DOHH2 (cell line): Measurements from ENCODE around the gene CEP131.

Experiments used
- EZH2phosphoT487 ChIP-seq: fragments of 200-600 bp; sonication (generic); IDR thresholded peaks from 2 replicates; pipeline ENCODE4 v1.6.1; 2017; ENCODE audit warnings: borderline replicate concordance, mild to moderate bottlenecking, antibody characterized with exemption, low read length, moderate library complexity, mixed read lengths
- TF ChIP-seq, protein P1 (sequence below): fragments of 200-600 bp; sonication (generic); IDR thresholded peaks from one replicate; pipeline ENCODE4 v1.5.1; 2014; ENCODE audit warnings: antibody characterized with exemption, mild to moderate bottlenecking, low read depth, low read length; ENCODE audit not compliant: poor library complexity, severe bottlenecking

DNA sequence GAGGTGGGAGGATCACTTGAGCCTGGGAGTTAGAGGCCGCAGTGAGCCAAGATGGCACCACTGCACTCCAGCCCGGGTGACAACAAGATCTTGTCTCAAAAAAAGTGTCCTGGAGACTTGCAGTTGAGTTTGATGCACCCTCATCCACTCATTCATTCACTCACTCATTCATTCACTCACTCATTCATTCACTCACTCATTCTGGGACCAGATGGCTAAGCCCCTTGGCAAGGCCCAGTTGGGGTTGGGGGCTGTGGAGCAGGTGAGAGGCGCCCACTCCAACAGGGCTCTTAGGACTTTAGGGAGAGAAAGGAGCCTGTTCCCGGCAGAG is 55.6 kb downstream of the CEP131 start:
- TF ChIP-seq, protein P1, sequence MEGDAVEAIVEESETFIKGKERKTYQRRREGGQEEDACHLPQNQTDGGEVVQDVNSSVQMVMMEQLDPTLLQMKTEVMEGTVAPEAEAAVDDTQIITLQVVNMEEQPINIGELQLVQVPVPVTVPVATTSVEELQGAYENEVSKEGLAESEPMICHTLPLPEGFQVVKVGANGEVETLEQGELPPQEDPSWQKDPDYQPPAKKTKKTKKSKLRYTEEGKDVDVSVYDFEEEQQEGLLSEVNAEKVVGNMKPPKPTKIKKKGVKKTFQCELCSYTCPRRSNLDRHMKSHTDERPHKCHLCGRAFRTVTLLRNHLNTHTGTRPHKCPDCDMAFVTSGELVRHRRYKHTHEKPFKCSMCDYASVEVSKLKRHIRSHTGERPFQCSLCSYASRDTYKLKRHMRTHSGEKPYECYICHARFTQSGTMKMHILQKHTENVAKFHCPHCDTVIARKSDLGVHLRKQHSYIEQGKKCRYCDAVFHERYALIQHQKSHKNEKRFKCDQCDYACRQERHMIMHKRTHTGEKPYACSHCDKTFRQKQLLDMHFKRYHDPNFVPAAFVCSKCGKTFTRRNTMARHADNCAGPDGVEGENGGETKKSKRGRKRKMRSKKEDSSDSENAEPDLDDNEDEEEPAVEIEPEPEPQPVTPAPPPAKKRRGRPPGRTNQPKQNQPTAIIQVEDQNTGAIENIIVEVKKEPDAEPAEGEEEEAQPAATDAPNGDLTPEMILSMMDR = no peak
- TF ChIP-seq EZH2phosphoT487 = no peak
